Skin of body (tissue), 2 donors: ENCODE results near the gene KLK10. TPM values are rescaled to one million over a fixed set of nuclear protein-coding genes. Genes with fewer than 3 reads are reported as not detected.
"Not testable (repeated sequence)": the region's sequence is repeated elsewhere in the genome, so short reads cannot be mapped to it uniquely, and the experiment has no call there.

Source experiments
- DNase-seq: peaks from one replicate; lab custom pipeline; 2025; lab: John Stamatoyannopoulos, UW
- total RNA-seq: library from RNA; depleted of rRNA; stranded (reverse); fragments of >200 nt; gene quantifications from one replicate; pipeline ENCODE4 v1.2.3, GENCODE V29; 2014

Gene KLK10
- total RNA-seq, 1 donor from 2014 or later = 22.4 TPM

DNA sequence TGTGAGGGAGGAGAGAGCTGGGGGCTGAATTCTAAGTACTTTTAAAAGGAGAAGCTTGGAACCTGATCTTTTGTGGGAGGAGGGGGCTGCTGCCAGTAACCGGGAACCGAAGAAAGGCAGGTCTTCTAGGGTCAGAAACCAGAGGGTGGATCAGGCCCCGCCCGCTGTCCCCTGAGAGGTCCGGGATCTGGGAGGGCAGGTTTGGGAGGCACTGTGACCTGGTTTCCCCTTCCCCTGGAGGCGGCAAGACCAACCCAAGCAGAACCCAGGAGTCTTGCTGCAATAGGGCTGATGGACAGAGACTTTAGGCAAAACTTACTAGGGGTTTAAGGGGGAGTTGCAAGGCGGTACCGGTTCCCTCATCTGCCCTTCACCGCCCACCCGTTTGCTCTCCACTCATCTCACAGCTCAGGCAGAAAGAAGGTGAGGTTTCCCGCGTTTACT, 17.4 kb downstream of the KLK10 start:
- no peak for DNase-seq

DNA sequence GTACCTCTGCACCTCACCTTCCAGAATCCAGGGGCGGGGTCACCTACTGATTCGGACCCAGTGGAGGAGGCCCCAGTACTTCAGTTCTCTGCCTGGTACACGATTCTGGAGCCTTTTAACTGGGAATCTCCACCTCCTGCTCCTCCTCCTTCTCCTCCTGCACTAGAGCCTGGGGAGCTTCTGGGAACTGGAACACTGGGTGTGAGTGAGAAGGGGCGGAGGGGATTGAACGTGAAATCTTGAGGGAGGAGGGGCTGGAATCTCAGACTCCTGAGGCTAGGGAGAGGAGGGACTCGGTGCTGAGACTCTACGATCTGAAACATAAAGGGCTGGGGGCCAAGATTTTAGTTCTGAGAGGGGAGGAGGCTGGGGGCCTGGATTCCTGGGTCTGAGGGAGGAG, 18.0 kb downstream of the KLK10 start, which contains the start of gene KLK8:
TSS of gene KLK8 (minus strand) at position 90 of the 400 bp plus-strand sequence. CDS start 437 bp downstream, outside the sequence.
- no peak for DNase-seq

GRCh38 chr19:51000981-51001380, 18.5 kb downstream of the KLK10 start:
- no peak for DNase-seq

- DNase-seq = no peak
These were observed 19.1 kb downstream of the KLK10 start for GRCh38 chr19:51000426-51000825.

GRCh38 chr19:50998686-50999085, 20.8 kb downstream of the KLK10 start:
- DNase-seq = no peak

GRCh38 chr19:50998061-50998460, 21.4 kb downstream of the KLK10 start:
- no peak for DNase-seq

DNA sequence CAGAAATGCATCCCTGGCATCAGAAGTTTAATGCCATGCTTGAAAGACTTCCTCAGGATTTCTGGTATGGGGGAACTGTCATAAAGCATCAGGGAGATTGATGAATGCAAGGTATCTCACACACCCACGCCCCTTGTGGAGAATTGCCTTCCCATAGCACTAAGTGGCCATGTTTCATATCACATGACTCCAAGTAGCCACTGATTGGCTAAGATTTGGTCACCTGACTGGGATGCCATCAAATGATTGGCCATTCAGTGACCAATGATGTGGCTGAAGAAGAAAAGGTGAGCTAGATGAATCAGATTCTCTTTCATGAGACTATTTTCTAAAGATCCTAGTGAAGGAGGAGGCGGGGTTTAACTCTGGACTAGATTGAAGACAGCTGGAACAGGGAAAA, 25.4 kb downstream of the KLK10 start:
- no peak for DNase-seq

- DNase-seq = no peak
These were observed 26.9 kb downstream of the KLK10 start for GRCh38 chr19:50992666-50993035.

DNA sequence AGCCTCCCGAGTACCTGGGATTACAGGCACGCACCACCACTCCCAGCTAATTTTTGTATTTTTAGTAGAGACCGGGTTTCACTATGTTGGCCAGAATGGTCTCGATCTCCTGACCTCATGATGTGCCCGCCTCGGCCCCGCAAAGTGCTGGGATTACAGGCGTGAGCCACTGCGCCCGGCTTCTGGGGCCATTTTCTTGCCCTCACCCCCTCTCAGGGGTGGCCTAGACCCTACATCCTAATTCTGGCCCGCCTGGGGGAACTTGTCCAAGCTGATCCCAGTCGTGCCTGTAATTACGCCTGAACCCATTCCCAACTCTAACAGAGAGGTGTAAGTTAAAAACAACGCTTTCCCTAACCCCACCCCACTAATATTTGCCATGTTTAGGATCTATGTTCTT, 35.1 kb downstream of the KLK10 start:
- DNase-seq = not testable (repeated sequence)

- no peak for DNase-seq
These were observed 35.8 kb downstream of the KLK10 start, which contains the start of gene KLK7 for GRCh38 chr19:50983625-50984292. KLK7 (minus strand) TSS chr19:50983917; CDS start chr19:50982399, 1,518 bp downstream.

DNA sequence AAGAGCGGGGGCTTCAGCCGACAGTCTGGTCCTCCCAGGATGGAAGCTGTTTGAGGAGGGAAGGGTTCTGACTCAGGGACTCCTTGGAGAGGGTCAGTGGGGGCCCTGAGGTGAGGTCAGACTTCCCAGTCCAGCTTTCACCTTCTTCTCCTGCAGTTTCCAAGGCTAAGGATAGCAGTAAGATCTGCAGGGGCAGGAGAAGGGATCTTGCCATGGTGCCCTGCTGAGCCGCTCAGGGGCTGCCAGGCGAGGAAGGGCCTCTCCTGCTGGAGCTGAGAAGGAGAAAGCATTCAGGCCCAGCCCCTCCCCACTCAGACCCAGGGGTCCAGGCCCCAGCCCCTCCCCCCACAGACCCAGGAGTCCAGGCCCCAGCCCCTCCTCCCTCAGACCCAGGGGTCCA, 37.3 kb downstream of the KLK10 start:
- DNase-seq = no peak

- DNase-seq = no peak
These were observed 37.8 kb downstream of the KLK10 start for GRCh38 chr19:50981587-50982146.

GRCh38 chr19:50980208-50980607, 39.3 kb downstream of the KLK10 start:
- no peak for DNase-seq

DNA sequence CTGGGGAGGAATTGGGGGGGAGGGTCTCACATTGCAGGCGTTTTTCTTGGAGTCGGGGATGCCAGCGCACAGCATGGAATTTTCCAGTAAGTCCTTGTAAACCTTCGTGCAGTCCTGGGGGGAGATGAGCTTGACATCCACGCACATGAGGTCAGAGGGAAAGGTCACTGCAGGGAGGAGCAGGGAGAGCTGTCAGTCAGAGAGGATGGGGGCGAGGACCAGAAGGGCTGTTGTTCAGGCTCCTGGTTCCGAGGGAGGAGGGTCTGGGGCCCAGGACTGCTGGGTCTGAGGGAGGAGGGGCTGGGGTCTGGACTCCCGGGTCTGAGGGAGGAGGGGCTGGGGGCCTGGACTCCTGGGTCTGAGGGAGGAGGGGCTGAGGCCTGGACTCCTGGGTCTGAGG, 39.8 kb downstream of the KLK10 start:
- DNase-seq = no peak

DNA sequence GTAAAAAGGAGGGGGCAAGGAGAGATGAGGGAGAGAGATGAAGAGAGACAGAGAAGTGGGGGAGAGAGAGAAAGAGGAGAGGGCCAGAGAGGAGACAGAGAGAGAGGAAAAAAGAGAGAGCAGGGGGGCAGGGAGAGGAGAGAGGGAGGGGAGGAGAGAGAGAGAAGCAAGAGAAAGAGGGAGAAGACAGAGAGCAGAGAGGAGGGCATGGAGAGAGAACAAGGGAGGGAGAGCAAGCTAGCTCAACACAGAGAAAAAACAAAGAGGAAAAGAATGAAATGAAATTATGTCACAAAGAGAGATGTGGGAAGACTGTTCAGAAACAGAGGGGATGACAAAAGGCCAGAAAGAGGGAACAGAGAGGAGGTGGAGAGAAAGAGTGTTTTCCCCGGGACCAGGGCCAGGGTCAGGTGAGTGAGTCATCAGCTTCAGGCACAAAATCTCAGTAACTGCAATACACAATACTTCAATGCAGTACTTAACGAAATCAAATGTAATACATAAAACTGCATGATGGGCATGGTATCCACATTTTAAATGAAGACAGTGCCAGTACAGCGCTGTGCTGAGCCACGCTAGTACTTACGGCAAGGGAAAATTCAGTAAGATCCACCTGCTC, 40.6 kb downstream of the KLK10 start:
- DNase-seq = no peak

GRCh38 chr19:50977626-50978025, 41.9 kb downstream of the KLK10 start:
- no peak for DNase-seq

DNA sequence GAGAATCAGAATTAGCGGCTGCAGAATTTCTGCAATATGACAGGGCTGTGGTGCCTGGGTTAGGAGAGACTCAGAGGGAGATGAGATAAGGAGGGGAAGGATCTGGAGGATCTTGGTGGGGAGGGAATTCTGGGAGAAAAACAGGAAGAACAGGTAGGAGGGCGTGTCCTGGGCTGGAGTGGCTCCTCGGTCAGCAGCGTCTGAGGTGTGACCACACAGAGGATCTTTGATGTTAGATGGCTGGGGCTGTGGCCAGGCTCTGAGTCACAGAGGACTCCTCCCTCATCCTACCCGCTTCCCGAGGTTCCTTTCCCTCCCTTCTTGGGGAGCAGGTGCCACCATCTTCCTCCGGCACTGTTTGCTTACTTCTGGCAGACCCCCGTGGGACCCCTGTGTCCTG, 43.7 kb downstream of the KLK10 start:
- DNase-seq = no peak

DNA sequence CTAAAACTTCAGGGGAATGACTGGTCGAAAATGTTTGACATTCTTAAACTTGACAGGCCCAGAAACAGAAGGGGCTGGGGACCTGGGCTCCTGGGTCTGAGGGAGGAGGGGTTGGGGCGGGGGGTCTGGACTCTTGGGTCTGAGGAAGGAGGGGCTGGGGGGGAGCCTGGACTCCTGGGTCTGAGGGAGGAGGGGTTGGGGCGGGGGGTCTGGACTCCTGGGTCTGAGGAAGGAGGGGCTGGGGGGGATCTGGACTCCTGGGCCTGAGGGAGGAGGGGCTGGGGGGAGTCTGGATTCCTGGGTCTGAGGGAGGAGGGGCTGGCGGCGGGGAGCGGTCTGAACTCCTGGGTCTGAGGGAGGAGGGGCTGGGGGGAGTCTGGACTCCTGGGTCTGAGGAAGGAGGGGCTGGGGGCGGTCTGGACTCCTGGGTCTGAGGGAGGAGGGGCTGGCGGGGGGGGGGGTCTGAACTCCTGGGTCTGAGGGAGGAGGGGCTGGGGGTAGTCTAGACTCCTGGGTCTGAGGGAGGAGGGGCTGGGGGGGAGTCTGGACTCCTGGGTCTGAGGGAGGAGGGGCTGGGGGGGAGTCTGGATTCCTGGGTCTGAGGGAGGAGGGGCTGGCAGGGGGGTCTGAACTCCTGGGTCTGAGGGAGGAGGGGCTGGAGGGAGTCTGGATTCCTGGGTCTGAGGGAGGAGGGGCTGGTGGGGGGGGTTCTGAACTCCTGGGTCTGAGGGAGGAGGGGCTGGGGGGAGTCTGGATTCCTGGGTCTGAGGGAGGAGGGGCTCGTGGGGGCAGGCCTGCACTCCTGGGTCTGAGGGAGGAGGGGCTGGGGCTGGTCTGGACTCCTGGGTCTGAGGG, 44.6 kb downstream of the KLK10 start:
- no peak for DNase-seq

DNA sequence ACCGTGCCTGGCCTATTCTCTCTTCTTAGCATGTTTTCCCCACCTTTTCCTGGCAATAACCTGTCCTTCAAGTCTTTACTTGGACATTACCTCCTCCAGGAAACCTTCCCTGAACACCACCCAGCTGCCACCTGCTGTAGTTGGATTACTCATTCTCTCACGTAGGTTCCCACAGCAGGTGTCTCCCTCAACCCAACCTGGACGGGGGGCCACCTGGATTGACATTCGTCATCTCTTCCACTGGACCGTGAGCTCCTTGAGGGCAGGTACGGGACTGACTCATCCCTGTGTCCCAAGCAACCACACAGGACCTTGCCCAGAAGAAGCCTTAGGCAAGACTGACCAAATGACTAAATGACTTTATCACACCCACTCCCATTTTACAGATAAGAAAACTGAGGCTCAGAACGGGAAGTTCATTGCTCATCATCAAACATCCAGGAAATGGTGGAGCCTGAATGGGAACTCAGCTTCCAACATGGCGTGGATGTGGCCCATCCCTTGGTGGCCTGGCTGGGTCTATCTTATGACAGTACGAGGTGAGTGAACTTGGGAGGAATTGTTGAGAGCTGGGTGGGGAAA, 46.6 kb downstream of the KLK10 start:
- DNase-seq = no peak

DNA sequence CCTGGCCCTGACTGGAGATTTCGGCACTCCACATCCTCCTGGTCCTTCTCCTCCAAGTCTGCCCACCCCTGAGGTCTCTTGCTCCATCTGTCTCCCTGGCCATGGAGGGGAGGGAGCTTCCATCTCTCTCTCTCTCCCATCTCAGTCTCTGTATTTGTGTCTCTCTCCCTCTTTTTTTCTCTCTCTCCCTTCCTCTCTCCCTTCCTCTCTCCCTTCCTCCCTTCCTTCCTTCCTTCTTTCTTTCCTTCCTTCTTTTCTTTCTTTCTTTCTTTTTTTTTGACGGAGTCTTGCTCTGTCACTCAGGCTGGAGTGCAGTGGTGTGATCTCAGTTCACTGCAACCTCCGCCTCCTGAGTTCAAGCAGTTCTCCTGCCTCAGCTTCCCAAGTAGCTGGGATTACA, 49.7 kb downstream of the KLK10 start:
- DNase-seq = not testable (repeated sequence)

DNA sequence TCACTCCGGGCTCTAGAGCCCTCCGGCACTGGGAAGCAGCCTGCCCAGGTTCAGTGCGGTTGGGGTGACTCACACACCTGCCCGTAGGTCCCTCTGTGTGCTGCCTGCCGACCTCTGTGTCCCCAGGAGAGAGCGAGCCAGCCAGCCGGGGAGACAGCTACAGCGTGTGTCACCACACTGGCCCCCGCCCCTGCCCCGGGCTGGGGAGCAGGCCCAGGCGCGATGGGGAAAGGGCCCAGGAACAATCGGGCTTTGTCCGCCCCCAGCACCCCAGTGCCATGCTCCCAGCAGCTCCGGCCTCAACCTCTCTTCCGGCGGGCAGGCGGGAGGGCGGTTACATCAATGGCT, 50.1 kb downstream of the KLK10 start, which contains the start of gene KLK6:
TSS of gene KLK6 (minus strand) at position 179 of the 348 bp plus-strand sequence. CDS start 1,487 bp downstream, outside the sequence.
- no peak for DNase-seq
